ENCODE results near the gene QKI.

GRCh38 chr6:163415620-163416556 lies 1.4 kb downstream of the QKI start:
- TF ChIP-seq CTCF (IDR thresholded peaks at IDR 0.05) (no peak), POLR2A (IDR thresholded peaks at IDR 0.05) (no peak)

Data from breast epithelium (tissue), 3 donors.